Astrocyte (in vitro differentiated cells and primary cell): ENCODE results near the gene UBAC1. TPM values are rescaled to one million over a fixed set of nuclear protein-coding genes. Genes with fewer than 3 reads are reported as not detected.

ENCODE experiments used
- DNase-seq: peaks from one replicate; pipeline ENCODE4 v3.0.0-alpha.2; 2010; ENCODE audit warnings: low read depth
- FAIRE-seq: peaks from 2 replicates; lab custom pipeline; 2011; peaks lifted over from hg19 to GRCh38; lab: Jason Lieb, UNC
- H2AFZ ChIP-seq: 2 replicates; pipeline ENCODE4 v1.6.0; 2012; ENCODE audit warnings: low read depth, low read length, inconsistent platforms
- H3K27ac ChIP-seq: 2 replicates; pipeline ENCODE4 v1.5.1; 2011; ENCODE audit warnings: low read depth, low read length, inconsistent platforms
- H3K27me3 ChIP-seq: 2 replicates; pipeline ENCODE4 v1.6.0; 2011; ENCODE audit warnings: low read length, inconsistent platforms; ENCODE audit not compliant: insufficient read depth
- H3K36me3 ChIP-seq: 2 replicates; pipeline ENCODE4 v1.5.1; 2011; ENCODE audit warnings: low read length, inconsistent platforms; ENCODE audit not compliant: insufficient read depth
- H3K4me1 ChIP-seq: 2 replicates; pipeline ENCODE4 v1.5.1; 2011; ENCODE audit warnings: low read length, inconsistent platforms; ENCODE audit not compliant: insufficient read depth
- H3K4me2 ChIP-seq: 2 replicates; pipeline ENCODE4 v1.6.0; 2012; ENCODE audit warnings: low read length, inconsistent platforms
- H3K4me3 ChIP-seq: 2 replicates; pipeline ENCODE4 v1.5.1; 2011; ENCODE audit warnings: low read depth, mild to moderate bottlenecking, low read length, inconsistent platforms; ENCODE audit not compliant: insufficient read depth
- H3K79me2 ChIP-seq: 2 replicates; pipeline ENCODE4 v1.6.0; 2012; ENCODE audit warnings: mild to moderate bottlenecking, low read length, inconsistent platforms; ENCODE audit not compliant: insufficient read depth
- H3K9ac ChIP-seq: 2 replicates; pipeline ENCODE4 v1.6.0; 2012; ENCODE audit warnings: mild to moderate bottlenecking, low read length, inconsistent platforms
- H3K9me3 ChIP-seq: 2 replicates; pipeline ENCODE4 v1.5.1; 2012; ENCODE audit warnings: low read depth, mild to moderate bottlenecking, low read length, inconsistent platforms; ENCODE audit not compliant: insufficient read depth
- H4K20me1 ChIP-seq: 2 replicates; pipeline ENCODE4 v1.6.0; 2012; ENCODE audit warnings: low read length, inconsistent platforms; ENCODE audit not compliant: insufficient read depth
- H3K27ac Mint-ChIP-seq: one replicate; pipeline ENCODE4 v1.8.0; 2021; ENCODE audit warnings: mild to moderate bottlenecking, mixed read lengths; ENCODE audit not compliant: unreplicated experiment
- H3K27me3 Mint-ChIP-seq: one replicate; pipeline ENCODE4 v1.8.0; 2021; ENCODE audit warnings: low read depth, mixed read lengths; ENCODE audit not compliant: unreplicated experiment
- H3K36me3 Mint-ChIP-seq: one replicate; pipeline ENCODE4 v1.8.0; 2021; ENCODE audit warnings: low read depth, mixed read lengths; ENCODE audit not compliant: unreplicated experiment
- H3K4me1 Mint-ChIP-seq: one replicate; pipeline ENCODE4 v1.8.0; 2021; ENCODE audit warnings: low read depth, mixed read lengths; ENCODE audit not compliant: unreplicated experiment
- H3K4me3 Mint-ChIP-seq: one replicate; pipeline ENCODE4 v1.8.0; 2021; ENCODE audit warnings: mild to moderate bottlenecking, moderate library complexity, mixed read lengths; ENCODE audit not compliant: unreplicated experiment
- H3K9me3 Mint-ChIP-seq: one replicate; pipeline ENCODE4 v1.8.0; 2021; ENCODE audit warnings: mild to moderate bottlenecking, mixed read lengths; ENCODE audit not compliant: unreplicated experiment
- CTCF ChIP-seq: IDR thresholded peaks from 2 replicates; pipeline ENCODE4 v1.5.1; 2011; ENCODE audit warnings: low read depth, mild to moderate bottlenecking, inconsistent platforms, low read length, moderate library complexity; ENCODE audit not compliant: insufficient read depth
- EZH2 ChIP-seq: IDR thresholded peaks from 2 replicates; pipeline ENCODE4 v1.6.1; 2012; ENCODE audit warnings: mild to moderate bottlenecking, low read length, inconsistent platforms; ENCODE audit not compliant: insufficient read depth
- total RNA-seq: library from RNA; stranded (reverse); gene quantifications from 2 replicates; pipeline ENCODE4 v1.2.1, GENCODE V29; 2021

UBAC1 gene
- total RNA-seq, 1 donor from 2014 or later: 31.8 TPM

- H3K9ac ChIP-seq: no peak overlapping the region
- H3K27me3 Mint-ChIP-seq: no peaks in the 10 kb centered on the region
- H3K9me3 Mint-ChIP-seq: peaks cover 2% of the 10 kb centered on the region
- H3K4me1 Mint-ChIP-seq: no peaks in the 10 kb centered on the region
- no peaks in the 10 kb centered on the region for H3K36me3 ChIP-seq
- H3K4me3 Mint-ChIP-seq: no peak overlapping the region
- no peaks in the 10 kb centered on the region for H3K36me3 Mint-ChIP-seq
- no peak overlapping the region for H3K27ac ChIP-seq
- no peak for FAIRE-seq
- H2AFZ ChIP-seq: no peak overlapping the region
- H3K4me1 ChIP-seq: peaks cover 10% of the 10 kb centered on the region
- no peak overlapping the region for H3K27ac Mint-ChIP-seq
- no peaks in the 10 kb centered on the region for H3K9me3 ChIP-seq
- no peak overlapping the region for H3K4me3 ChIP-seq
- H4K20me1 ChIP-seq: peaks cover 2% of the 10 kb centered on the region
- DNase-seq: no peak
- H3K27me3 ChIP-seq: no peaks in the 10 kb centered on the region
- no peaks in the 10 kb centered on the region for H3K79me2 ChIP-seq
- H3K4me2 ChIP-seq: no peak overlapping the region
- TF ChIP-seq EZH2: no peak
- TF ChIP-seq CTCF: no peak
These were observed 36.2 kb upstream of the UBAC1 start for GRCh38 chr9:135997090-135998015.

- no peak overlapping the region for H3K4me3 Mint-ChIP-seq
- no peak for FAIRE-seq
- Histone ChIP-seq H3K4me1 (peaks cover 14% of the 10 kb centered on the region), H4K20me1 (no peaks in the 10 kb centered on the region), H3K9me3 (no peaks in the 10 kb centered on the region), H3K4me2 (no peak overlapping the region), H3K79me2 (no peaks in the 10 kb centered on the region), H2AFZ (no peak overlapping the region), H3K27me3 (no peaks in the 10 kb centered on the region), H3K36me3 (no peaks in the 10 kb centered on the region), H3K27ac (no peak overlapping the region), H3K4me3 (no peak overlapping the region), H3K9ac (no peak overlapping the region)
- no peaks in the 10 kb centered on the region for H3K4me1 Mint-ChIP-seq
- no peaks in the 10 kb centered on the region for H3K36me3 Mint-ChIP-seq
- H3K9me3 Mint-ChIP-seq: peaks cover 2% of the 10 kb centered on the region
- no peak for TF ChIP-seq EZH2
- no peak for TF ChIP-seq CTCF
- DNase-seq: no peak
- H3K27ac Mint-ChIP-seq: no peak overlapping the region
- H3K27me3 Mint-ChIP-seq: no peaks in the 10 kb centered on the region
These were observed 34.6 kb upstream of the UBAC1 start for GRCh38 chr9:135995816-135996215.

GRCh38 chr9:135994501-135995192 lies 33.5 kb upstream of the UBAC1 start:
- H3K9me3 Mint-ChIP-seq: no peaks in the 10 kb centered on the region
- no peaks in the 10 kb centered on the region for H3K27me3 Mint-ChIP-seq
- Histone ChIP-seq H3K36me3 (no peaks in the 10 kb centered on the region), H3K9me3 (no peaks in the 10 kb centered on the region), H3K4me3 (no peak overlapping the region), H2AFZ (no peak overlapping the region), H3K4me2 (no peak overlapping the region), H3K27me3 (peaks cover 2% of the 10 kb centered on the region), H4K20me1 (no peaks in the 10 kb centered on the region), H3K27ac (no peak overlapping the region), H3K79me2 (no peaks in the 10 kb centered on the region), H3K4me1 (peaks cover 14% of the 10 kb centered on the region), H3K9ac (no peak overlapping the region)
- TF ChIP-seq CTCF: no peak
- no peak for TF ChIP-seq EZH2
- H3K4me3 Mint-ChIP-seq: no peak overlapping the region
- H3K27ac Mint-ChIP-seq: no peak overlapping the region
- FAIRE-seq (no peak), DNase-seq (no peak)
- H3K4me1 Mint-ChIP-seq: no peaks in the 10 kb centered on the region
- no peaks in the 10 kb centered on the region for H3K36me3 Mint-ChIP-seq
